GDM1 (cell line): Measurements from ENCODE around the gene PIK3C2A.
"Not testable (repeated sequence)": the region's sequence is repeated elsewhere in the genome, so short reads cannot be mapped to it uniquely, and the experiment has no call there.

ENCODE experiments used
- DNase-seq: peaks from one replicate; lab custom pipeline; 2025; lab: John Stamatoyannopoulos, UW

Gene PIK3C2A

DNA sequence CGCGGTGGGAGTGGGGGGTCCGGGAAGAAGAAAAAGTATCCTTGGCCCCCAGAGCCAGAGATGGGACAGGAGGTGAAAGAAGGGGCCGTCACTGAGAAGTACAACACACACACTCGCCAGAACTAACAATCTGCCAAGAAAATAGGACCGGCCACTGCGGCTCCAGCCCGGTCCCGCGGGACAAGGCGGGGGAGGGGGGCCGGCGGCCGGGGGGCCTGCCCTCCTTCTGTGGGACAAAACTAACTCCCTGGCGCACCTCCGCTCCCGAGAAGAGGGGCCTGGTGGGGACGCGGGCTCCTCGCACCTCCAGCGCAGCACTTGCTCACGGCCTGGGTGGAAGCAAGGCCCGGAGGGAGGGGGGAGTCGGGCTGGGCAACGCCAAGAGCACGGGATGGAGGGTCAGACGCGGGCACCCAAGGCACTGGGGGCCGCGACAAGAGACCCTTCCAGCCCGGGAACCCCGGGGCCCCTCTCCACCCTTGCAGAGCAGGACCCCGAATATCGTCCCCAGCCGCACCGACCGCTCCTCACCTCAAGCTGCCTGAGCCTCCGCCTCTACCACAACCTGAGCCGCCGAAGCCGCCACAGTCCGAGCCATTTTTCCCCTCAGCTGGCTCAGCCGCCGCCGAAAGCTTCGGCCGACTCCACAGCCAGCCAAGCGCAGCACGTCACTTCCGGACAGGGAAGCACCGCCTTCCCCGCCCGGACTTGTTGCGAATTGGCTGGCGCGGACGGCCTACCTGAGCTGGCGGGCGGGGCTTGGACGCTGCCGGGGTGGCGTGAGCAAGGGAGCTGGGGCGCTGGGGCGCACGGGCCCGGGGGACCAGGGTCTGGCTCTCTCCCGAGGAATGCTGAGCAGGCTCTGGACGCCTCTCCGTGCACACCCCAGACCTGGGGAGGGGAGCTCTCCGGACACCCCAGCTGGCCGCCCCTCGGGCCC, at the start of gene PIK3C2A:
PIK3C2A (minus strand) TSS at position 670 of the 940 bp plus-strand sequence. CDS start 38,245 bp downstream, outside the sequence.
- peak; percentile 85 for DNase-seq

DNA sequence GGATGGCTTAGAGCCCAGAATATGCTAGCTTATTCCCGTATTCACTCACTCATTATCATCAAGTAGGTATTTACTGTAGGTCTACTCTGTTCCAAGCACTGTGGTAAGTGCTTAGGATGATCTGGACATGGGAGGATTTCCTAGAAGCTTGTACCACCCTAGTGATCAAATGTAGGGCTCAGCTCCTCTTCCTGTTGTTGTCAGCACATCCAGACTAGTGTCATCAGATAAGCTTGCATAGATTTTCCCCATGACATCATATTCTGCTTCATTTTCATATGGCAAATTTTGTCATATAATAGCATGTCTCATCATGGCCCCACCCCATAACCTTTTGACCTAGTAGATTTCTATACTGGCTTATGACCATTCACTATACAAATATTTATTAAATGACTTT, 49.4 kb upstream of the PIK3C2A start:
- DNase-seq = no peak

GRCh38 chr11:17256512-17256911, 48.7 kb upstream of the PIK3C2A start:
- DNase-seq = no peak

GRCh38 chr11:17252704-17253103, 44.9 kb upstream of the PIK3C2A start:
- no peak for DNase-seq

- DNase-seq = no peak
Measured at GRCh38 chr11:17250561-17251350, 43.0 kb upstream of the PIK3C2A start.

DNA sequence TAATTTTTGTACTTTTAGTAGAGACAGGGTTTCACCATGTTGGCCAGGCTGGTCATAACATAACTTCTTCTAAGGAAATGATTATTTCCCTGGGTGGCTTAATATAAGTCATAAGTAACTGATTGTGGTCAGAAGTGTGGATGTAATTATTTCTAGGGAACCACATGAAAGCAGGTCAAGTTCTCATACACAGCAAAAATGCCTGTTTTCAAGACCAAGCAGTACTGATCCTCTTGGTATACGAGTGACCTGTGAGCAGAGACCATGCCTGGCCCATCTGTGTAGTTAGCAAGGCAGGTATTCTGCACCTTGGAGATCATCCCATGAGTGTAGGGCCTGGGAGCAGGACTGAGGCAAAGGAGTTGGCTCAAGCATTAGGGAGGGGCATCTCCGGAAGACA, 36.3 kb upstream of the PIK3C2A start:
- no peak for DNase-seq

- not testable (repeated sequence) for DNase-seq
Measured at GRCh38 chr11:17242954-17243353, 35.2 kb upstream of the PIK3C2A start.

GRCh38 chr11:17240780-17241179, 33.0 kb upstream of the PIK3C2A start:
- no peak for DNase-seq

GRCh38 chr11:17239927-17240326, 32.1 kb upstream of the PIK3C2A start:
- not testable (repeated sequence) for DNase-seq

- no peak for DNase-seq
Measured at GRCh38 chr11:17238377-17238776, 30.6 kb upstream of the PIK3C2A start.

- DNase-seq = no peak
Measured at GRCh38 chr11:17233101-17233500, 25.3 kb upstream of the PIK3C2A start.

DNA sequence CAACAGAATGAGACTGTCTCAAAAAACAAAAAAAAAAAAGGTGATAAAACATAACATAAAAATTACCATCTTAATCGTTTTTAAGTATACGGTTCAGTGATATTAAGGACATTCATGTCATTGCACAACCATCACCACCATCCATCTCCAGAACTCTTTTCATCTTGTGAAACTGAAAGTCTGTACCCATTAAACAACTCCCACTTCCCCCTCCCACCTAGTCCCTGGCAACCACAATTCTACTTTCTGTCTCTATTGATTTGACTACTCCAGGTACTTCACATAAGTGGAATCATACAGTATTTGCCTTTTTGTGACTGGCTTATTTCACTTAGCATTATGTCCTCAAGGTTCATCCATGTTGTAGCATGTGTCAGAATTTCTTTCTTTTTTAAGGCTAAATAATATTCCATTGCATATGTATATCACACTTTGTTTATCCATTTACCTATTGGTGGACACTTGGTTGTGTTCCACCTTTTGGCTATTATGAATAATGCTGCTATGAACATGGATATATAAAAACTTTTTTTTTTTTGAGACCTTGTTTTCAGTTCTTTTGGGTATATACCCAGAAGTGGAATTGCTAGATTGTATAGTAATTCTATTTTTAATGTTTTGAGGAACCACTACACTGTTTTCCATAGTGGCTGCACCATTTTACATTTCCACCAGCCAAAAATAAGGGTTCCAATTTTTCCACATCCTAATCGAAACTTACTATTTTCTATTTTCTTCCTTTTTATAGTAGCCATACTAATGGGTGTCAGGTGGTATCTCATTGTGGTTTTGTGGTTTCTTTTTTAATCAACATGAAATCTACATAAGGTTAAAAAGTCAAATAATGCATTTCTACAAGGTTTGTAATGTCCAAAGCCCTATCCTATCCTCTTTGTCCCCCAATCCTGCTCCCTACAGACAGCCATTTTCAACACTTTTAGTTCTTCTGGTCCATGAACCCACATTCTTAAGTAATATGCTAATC, 23.4 kb upstream of the PIK3C2A start:
- DNase-seq = no peak

DNA sequence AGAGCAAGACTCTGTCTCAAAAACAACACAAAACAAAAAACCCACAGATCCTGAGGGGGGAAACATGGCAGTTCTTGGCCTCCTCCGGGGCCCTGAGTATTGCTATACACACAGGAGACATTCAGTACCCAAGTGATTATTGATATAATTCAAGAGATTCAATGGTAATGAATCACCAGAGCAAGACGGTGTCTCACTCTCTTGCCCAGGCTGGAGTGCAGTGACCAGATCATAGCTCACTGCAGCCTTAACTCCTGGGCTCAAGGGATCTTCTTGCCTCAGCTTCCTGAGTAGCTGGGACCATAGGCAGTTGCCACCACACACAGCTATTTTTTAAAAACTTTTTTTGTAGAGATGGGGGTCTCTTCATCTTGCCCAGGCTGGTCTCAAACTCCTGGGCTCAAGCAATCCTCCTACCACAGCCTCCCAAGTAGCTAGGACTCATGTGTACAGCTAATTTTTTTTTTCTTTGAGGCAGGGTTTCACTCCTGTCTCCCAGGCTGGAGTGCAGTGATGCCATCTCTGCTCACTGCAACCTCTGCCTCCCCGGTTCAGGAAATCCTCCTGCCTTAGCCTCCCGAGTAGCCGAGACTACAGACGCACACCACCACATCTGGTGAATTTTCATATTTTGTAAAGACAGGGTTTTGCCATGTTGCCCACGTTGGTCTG, 21.8 kb upstream of the PIK3C2A start:
- DNase-seq = no peak

- not testable (repeated sequence) for DNase-seq
Measured at GRCh38 chr11:17228186-17228925, 20.6 kb upstream of the PIK3C2A start.

GRCh38 chr11:17224727-17225126, 16.9 kb upstream of the PIK3C2A start:
- no peak for DNase-seq

- no peak for DNase-seq
Measured at GRCh38 chr11:17221968-17222367, 14.2 kb upstream of the PIK3C2A start.

DNA sequence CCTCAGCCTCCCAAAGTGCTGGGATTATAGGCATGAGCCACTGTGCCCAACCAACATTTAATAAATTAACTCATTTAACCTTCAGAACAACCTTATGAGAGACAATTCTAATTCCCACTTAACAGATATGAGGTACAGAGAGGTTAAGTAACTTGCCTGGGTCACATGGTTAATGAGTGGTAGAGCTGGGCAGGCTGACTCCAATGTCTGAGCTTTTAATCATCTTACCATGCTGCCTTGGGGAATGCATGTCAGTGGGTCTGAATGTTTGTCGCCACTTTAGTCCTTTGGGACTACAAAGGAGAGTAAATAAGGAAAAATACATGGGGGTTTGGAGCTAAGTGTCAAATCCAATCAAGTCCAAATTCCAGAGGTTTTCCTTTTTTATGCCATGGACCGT, 11.2 kb upstream of the PIK3C2A start:
- no peak for DNase-seq

GRCh38 chr11:17218403-17218802, 10.6 kb upstream of the PIK3C2A start:
- no peak for DNase-seq

GRCh38 chr11:17217401-17217800, 9.6 kb upstream of the PIK3C2A start:
- no peak for DNase-seq

DNA sequence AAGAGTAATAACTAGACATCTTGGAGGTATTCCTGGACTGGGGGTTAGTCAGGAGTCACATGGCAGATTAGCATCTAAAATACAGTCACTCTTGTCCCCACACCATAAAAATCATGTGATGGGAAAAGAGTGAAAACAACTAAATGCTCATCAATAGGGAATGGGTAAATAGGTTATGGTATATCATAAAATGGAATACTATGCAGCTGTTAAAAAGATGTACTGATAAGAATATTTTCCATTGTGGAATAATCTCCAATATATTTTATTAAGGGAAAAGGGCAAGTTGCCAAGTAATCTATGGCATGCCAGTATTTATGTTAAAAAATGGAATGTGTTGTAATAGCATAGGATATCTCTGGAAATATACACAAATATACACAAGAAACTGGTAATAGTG, 6.6 kb upstream of the PIK3C2A start:
- no peak for DNase-seq
